K562 (cell line): Measurements from ENCODE around the gene ZPR1. TPM values are rescaled to one million over a fixed set of nuclear protein-coding genes. Genes with fewer than 3 reads are reported as not detected.

Experiments used
- ATAC-seq: fragments of 200-7000 bp; cut with Tn5 transposase; 3 replicates; pipeline ENCODE4 v1.9.1; 2020; ENCODE audit warnings: moderate library complexity
- BruUV-seq: library from RNA; stranded (reverse); fragments of 400-500 nt; replicated peaks from 2 replicates; lab custom pipeline; 2021; lab: Mats Ljungman, UMichigan
- CTCF ChIA-PET: fragments of 300-600 bp; formaldehyde crosslinking; extraction: SDS; loops from one replicate; lab custom pipeline; 2021; ENCODE audit warnings: low intra/inter-chr PET ratio; lab: Yijun Ruan, JAX
- POLR2A ChIA-PET: fragments of 300-600, 350-650 bp; sonication (Branson Sonifier 250); formaldehyde crosslinking; extraction: SDS; loops from one replicate; lab custom pipeline; 2021; ENCODE audit warnings: antibody characterized with exemption, inconsistent platforms; lab: Yijun Ruan, JAX
- DNase-seq, 4 experiments: peaks; one replicate each; pipeline versions ENCODE4 v3.0.0 to v3.0.0-alpha.2; 2011 to 2018; ENCODE audit warnings: low spot score in 3 of 4, mixed read lengths in 3 of 4; ENCODE audit errors: extremely low read depth in 1 of 4
- FAIRE-seq: peaks from 2 replicates; lab custom pipeline; 2011; peaks lifted over from hg19 to GRCh38; lab: Jason Lieb, UNC
- H2AFZ ChIP-seq: 2 replicates; pipeline ENCODE4 v1.6.0; 2011; ENCODE audit warnings: low read depth, low read length, control low read depth, inconsistent platforms
- H3K27ac ChIP-seq: fragments of 200-600 bp; 3 replicates; pipeline ENCODE4 v1.8.0; 2011; ENCODE audit warnings: low read depth, mild to moderate bottlenecking, control low read depth, inconsistent platforms, low read length, moderate library complexity, mixed read lengths; ENCODE audit errors: extremely low read depth
- H3K27me3 ChIP-seq, 2 experiments: fragments of 300-600 bp in 1 of 2; 2 replicates in 1 of 2; 3 replicates in 1 of 2; pipeline versions ENCODE4 v1.6.0 to v1.8.0; 2011; ENCODE audit warnings: inconsistent platforms in 2 of 2, low read length in 2 of 2, mild to moderate bottlenecking in 1 of 2, mixed read lengths in 1 of 2, moderate library complexity in 1 of 2; ENCODE audit not compliant: control insufficient read depth in 2 of 2, insufficient read depth in 2 of 2
- H3K36me3 ChIP-seq: fragments of 300-600 bp; 3 replicates; pipeline ENCODE4 v1.8.0; 2011; ENCODE audit warnings: mild to moderate bottlenecking, low read length, inconsistent platforms; ENCODE audit not compliant: control insufficient read depth, insufficient read depth
- H3K4me1 ChIP-seq, 2 experiments: fragments of 200-600 bp in 1 of 2; replicated peaks in 1 of 2; 2 replicates in 1 of 2; 3 replicates in 1 of 2; pipeline versions ENCODE4 v1.5.1 to v1.8.0; 2011; ENCODE audit warnings: inconsistent platforms in 2 of 2, low read length in 2 of 2, mild to moderate bottlenecking in 1 of 2, mixed read lengths in 1 of 2, moderate library complexity in 1 of 2; ENCODE audit not compliant: control insufficient read depth in 2 of 2, insufficient read depth in 2 of 2
- H3K4me2 ChIP-seq: 2 replicates; pipeline ENCODE4 v1.6.1; 2011; ENCODE audit warnings: low read length, control low read depth, inconsistent platforms, mixed read lengths; ENCODE audit not compliant: insufficient read depth
- H3K4me3 ChIP-seq: fragments of 200-600 bp; sonication (generic), shearing (Covaris generic); 2 replicates; pipeline ENCODE4 v1.5.1; 2016; ENCODE audit warnings: control low read depth, inconsistent platforms
- H3K79me2 ChIP-seq: fragments of 200-600 bp; 3 replicates; pipeline ENCODE4 v1.8.0; 2011; ENCODE audit warnings: low read length, inconsistent platforms; ENCODE audit not compliant: control insufficient read depth, insufficient read depth
- H3K9ac ChIP-seq, 2 experiments: 2 replicates each; pipeline versions ENCODE4 v1.6.0 to v1.6.1; 2011; ENCODE audit warnings: low read depth in 2 of 2, low read length in 2 of 2, control low read depth in 1 of 2, inconsistent platforms in 1 of 2, mild to moderate bottlenecking in 1 of 2, mixed read lengths in 1 of 2; ENCODE audit not compliant: insufficient read depth in 1 of 2
- H3K9me1 ChIP-seq: one replicate; pipeline ENCODE4 v1.6.0; 2011; ENCODE audit warnings: inconsistent platforms, mild to moderate bottlenecking, low read length, moderate library complexity; ENCODE audit not compliant: control insufficient read depth, insufficient read depth
- H3K9me3 ChIP-seq: replicated peaks from 2 replicates; pipeline ENCODE4 v1.5.1; 2011; ENCODE audit warnings: low read depth, low read length, inconsistent platforms; ENCODE audit not compliant: control insufficient read depth, insufficient read depth
- H4K20me1 ChIP-seq: replicated peaks from 2 replicates; pipeline ENCODE4 v1.6.1; 2011; ENCODE audit warnings: low read length, inconsistent platforms, mixed read lengths; ENCODE audit not compliant: control insufficient read depth, insufficient read depth
- SAFB2 ChIP-seq: fragments of 200-400 bp; formaldehyde crosslinking; IDR thresholded peaks from 2 replicates; pipeline ENCODE4 v1.6.1; 2018; ENCODE audit warnings: borderline replicate concordance, low read length, low read depth, moderate library complexity; ENCODE audit not compliant: severe bottlenecking
- YY1 ChIP-seq, 3 experiments: IDR thresholded peaks; 2 replicates each; pipeline ENCODE4 v1.6.1; 2011; ENCODE audit warnings: low read length in 2 of 3, mild to moderate bottlenecking in 2 of 3, moderate library complexity in 2 of 3, borderline replicate concordance in 1 of 3, control low read depth in 1 of 3, low read depth in 1 of 3; ENCODE audit not compliant: insufficient read depth in 3 of 3, insufficient replicate concordance in 2 of 3, control insufficient read depth in 1 of 3, insufficient read length in 1 of 3; ENCODE audit errors: extremely low read depth in 1 of 3
- ZNF408 ChIP-seq: fragments of 250-450 bp; sonication (Bioruptor Pico); IDR thresholded peaks from 2 replicates; pipeline ENCODE4 v1.4.0; 2020; ENCODE audit warnings: low read depth, mild to moderate bottlenecking, moderate library complexity
- WGBS: fragments of 100-300 bp; shearing (Covaris generic); methylation state at CpG from one replicate; pipeline ENCODE4 v1.1.6; 2016; ENCODE audit warnings: low coverage, mixed read lengths; ENCODE audit not compliant: insufficient coverage; ENCODE audit errors: missing lambda C conversion rate; 5-methylcytosine and 5-hydroxymethylcytosine counted together
- in situ Hi-C: fragments of 300-500 bp; cut with MboI; formaldehyde crosslinking; loops from 4 replicates; pipeline ENCODE4 v1.15.0; 2018; ENCODE audit warnings: inconsistent platforms, mixed read lengths
- intact Hi-C: fragments of 100-400 bp; cut with micrococcal nuclease; formaldehyde crosslinking; loops from 2 replicates; pipeline ENCODE4 v1.14.2; 2022
- polyA plus RNA-seq, 8 experiments: library from polyadenylated mRNA; depleted of rRNA in 4 of 8; stranded (reverse) in 5 of 8; unstranded in 3 of 8; fragments of >200 nt; fragmentation: Nextera tagmentation in 2 of 8; fragmentation: Illumina TruSeq in 1 of 8; extraction: Ambion mirVana in 2 of 8; extraction: Trizol in 1 of 8; gene quantifications; 2 replicates each; pipeline versions ENCODE4 v1.2.1 to v1.2.3, GENCODE V29; 2011 to 2014; ENCODE audit warnings: inconsistent platforms in 1 of 8, missing spikeins in 1 of 8
- total RNA-seq, 7 experiments: library from RNA; depleted of rRNA in 6 of 7; stranded (reverse); fragments of >200 nt in 6 of 7; fragmentation: Illumina TruSeq in 2 of 7; extraction: Trizol in 2 of 7; gene quantifications; 2 replicates each; pipeline versions ENCODE4 v1.2.1 to v1.2.3, GENCODE V29; 2011 to 2021; ENCODE audit warnings: low replicate concordance in 1 of 7

The ZPR1 gene
- total and polyA plus RNA-seq, 9 of the 15 experiments (the other 6 are each of a cell fraction or from before 2014, with no cell fraction given): 13.0 to 120 (median 83.8) TPM

DNA sequence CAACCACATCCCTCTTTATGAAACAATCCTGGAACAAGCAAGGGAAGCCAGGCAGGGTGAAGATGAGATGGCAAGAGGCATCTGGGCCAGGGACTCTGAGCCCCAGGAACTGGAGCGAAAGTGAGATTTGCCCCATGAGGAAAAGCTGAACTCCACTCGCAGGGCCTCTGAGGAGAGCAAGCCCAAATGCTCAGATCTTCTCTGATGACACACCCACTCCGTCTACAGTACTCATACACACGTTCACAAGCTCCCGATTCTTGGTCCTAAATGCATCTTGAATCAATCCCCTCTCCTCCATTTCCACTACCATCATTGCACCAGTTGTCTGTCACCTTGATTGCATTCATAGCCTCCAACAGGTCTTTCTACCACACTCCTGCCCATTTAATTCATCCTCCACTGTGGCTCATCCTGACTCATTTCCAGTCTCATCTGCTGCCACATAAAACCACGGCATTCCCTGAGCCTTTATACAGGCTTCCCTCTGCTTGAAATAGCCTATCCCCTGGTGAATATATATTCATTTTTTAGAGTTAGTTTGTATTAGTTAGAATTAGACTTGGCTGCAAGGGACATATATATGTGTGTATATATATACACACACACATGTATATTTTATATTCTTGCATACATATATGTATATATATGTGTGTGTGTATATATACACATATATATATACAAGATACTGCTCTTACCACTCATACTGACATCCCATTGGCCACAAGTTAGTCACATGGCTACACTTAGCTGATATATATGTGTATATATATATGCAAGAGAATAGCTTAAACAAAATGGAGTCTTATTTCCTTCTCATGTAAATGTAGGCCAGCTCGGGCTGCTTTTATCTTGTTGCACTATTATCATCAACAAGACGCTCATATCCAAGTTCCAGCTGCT is 5.3 kb upstream of the ZPR1 start:
- Histone ChIP-seq H3K27ac (no peak overlapping the region), H3K36me3 (no peaks in the 10 kb centered on the region), H3K27me3 (no peaks in the 10 kb centered on the region), H3K4me1 (peaks cover 20 to 33% of the 10 kb centered on the region in 2 experiments), H3K9me1 (no peaks in the 10 kb centered on the region), H3K79me2 (no peaks in the 10 kb centered on the region), H3K4me2 (no peak overlapping the region; the same call in 1 of the 2 replicates), H2AFZ (peak overlapping the region; percentile 93), H3K9ac (no peak overlapping the region), H3K4me3 (no peak overlapping the region), H4K20me1 (no peaks in the 10 kb centered on the region), H3K9me3 (no peaks in the 10 kb centered on the region)
- in situ Hi-C loops: no loop called here
- 55% methylated on average over 8 of the region's 8 CpGs for WGBS
- no peak for DNase-seq
- ChIA-PET CTCF (no interaction called here), POLR2A (interaction anchor here (0.6 to 1.5 kb wide), 2 partner anchors 10 to 1638 kb away, joined by 3 read pairs; no protein-coding TSS in a partner anchor)
- no peak for FAIRE-seq
- TF ChIP-seq YY1 (IDR thresholded peaks at IDR 0.05; ENCODE audit: borderline replicate concordance in 1 of 3, control insufficient read depth in 1 of 3, extremely low read depth in 1 of 3, insufficient read depth in 3 of 3, insufficient read length in 1 of 3, insufficient replicate concordance in 2 of 3, low read depth in 1 of 3, low read length in 2 of 3) (peak in 1 of 3 experiments; percentile 12), SAFB2 (no peak), ZNF408 (no peak)
- BruUV-seq: no TSS peak
- peak; percentile 10; the same call in 1 of the 3 replicates for ATAC-seq
- intact Hi-C loops: loop anchor here (5.0 kb wide), 1 partner anchor 434 kb away; no protein-coding TSS in a partner anchor
